Peyer's patch (tissue), 4 donors: Measurements from ENCODE around the gene RGS11. TPM values are rescaled to one million over a fixed set of nuclear protein-coding genes. Genes with fewer than 3 reads are reported as not detected.
"Not testable (repeated sequence)": the region's sequence is repeated elsewhere in the genome, so short reads cannot be mapped to it uniquely, and the experiment has no call there.

Experiments used
- DNase-seq, 3 donors: peaks; one replicate each; pipeline ENCODE4 v3.0.0-alpha.2; 2017 to 2019
- H3K27ac ChIP-seq, 4 donors: fragments of 200-600 bp; sonication (generic); one replicate each; pipeline ENCODE4 v1.5.1; 2016 to 2019
- H3K27me3 ChIP-seq, 2 donors: fragments of 200-600 bp; sonication (generic); one replicate each; pipeline ENCODE4 v1.5.1; 2019
- H3K36me3 ChIP-seq, 3 donors: fragments of 200-600 bp; sonication (generic); one replicate each; pipeline ENCODE4 v1.5.1; 2016 to 2019
- H3K4me1 ChIP-seq, 4 donors: fragments of 200-600 bp; sonication (generic); one replicate each; pipeline ENCODE4 v1.5.1; 2016 to 2019
- H3K4me3 ChIP-seq, 4 donors: fragments of 200-600 bp; sonication (generic); 1 replicate in 3 of 4; 2 replicates in 1 of 4; pipeline ENCODE4 v1.5.1; 2016 to 2019; ENCODE audit warnings: mild to moderate bottlenecking in 1 of 4
- H3K9me3 ChIP-seq, 4 donors: fragments of 200-600 bp; sonication (generic); one replicate each; pipeline ENCODE4 v1.5.1; 2016 to 2019; ENCODE audit warnings: mild to moderate bottlenecking in 1 of 4
- POLR2A ChIP-seq, 2 donors: fragments of 450-650 bp; IDR thresholded peaks; one replicate each; pipeline ENCODE4 v1.5.1; 2017; ENCODE audit warnings: antibody characterized with exemption in 2 of 2, mild to moderate bottlenecking in 2 of 2, moderate library complexity in 2 of 2
- total RNA-seq, 4 donors: library from RNA; depleted of rRNA; stranded (reverse); fragments of >200 nt; gene quantifications; one replicate each; pipeline ENCODE4 v1.1.0, GENCODE V29; 2016
- TF ChIP-seq, protein P1 (sequence below), 6 experiments: fragments of 450-650 bp in 4 of 6; fragments of 200-600 bp in 2 of 6; sonication (generic) in 1 of 6; IDR thresholded peaks; one replicate each; pipeline ENCODE4 v1.5.1; 2017 to 2019; ENCODE audit warnings: antibody characterized with exemption in 6 of 6, mild to moderate bottlenecking in 3 of 6, moderate library complexity in 1 of 6

RGS11 gene
- total RNA-seq, 4 donors from 2014 or later = 6.1 to 16.5 (median 11.4) TPM

DNA sequence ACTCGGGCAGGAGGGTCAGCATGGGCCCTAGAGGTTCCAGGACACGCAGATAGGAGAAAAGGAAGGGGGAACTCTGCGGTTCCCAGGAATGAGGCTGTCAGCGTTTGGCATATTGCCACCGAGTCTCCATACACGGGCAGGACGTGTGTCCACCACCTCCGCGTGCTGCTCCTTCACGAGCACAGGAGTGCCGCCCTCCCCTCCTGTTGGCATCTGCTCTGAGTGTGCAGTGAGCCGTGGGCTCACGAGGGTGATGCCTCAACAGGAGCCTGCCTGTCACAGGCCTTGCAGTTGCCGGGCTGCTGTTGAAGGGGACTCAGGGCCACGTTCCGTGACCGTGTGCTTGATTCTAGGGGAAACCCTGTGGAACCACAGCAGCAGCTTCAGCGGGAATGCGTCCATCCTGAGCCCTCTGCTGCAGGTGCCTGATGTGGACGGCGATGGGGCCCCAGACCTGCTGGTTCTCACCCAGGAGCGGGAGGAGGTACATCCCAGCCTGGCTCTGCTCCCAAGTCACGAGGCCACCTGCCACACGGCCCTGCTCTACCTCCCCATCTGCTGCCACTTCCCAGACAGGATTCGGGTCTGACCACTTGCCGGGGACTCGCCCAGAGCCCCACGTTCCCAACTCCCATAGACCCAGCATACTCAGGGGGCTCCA lies 14.6 kb downstream of the RGS11 start:
- DNase-seq = no peak
- TF ChIP-seq POLR2A (IDR thresholded peaks at IDR 0.05) = no peak
- TF ChIP-seq, protein P1, sequence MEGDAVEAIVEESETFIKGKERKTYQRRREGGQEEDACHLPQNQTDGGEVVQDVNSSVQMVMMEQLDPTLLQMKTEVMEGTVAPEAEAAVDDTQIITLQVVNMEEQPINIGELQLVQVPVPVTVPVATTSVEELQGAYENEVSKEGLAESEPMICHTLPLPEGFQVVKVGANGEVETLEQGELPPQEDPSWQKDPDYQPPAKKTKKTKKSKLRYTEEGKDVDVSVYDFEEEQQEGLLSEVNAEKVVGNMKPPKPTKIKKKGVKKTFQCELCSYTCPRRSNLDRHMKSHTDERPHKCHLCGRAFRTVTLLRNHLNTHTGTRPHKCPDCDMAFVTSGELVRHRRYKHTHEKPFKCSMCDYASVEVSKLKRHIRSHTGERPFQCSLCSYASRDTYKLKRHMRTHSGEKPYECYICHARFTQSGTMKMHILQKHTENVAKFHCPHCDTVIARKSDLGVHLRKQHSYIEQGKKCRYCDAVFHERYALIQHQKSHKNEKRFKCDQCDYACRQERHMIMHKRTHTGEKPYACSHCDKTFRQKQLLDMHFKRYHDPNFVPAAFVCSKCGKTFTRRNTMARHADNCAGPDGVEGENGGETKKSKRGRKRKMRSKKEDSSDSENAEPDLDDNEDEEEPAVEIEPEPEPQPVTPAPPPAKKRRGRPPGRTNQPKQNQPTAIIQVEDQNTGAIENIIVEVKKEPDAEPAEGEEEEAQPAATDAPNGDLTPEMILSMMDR (IDR thresholded peaks at IDR 0.05) = no peak
- Histone ChIP-seq H3K9me3 (no peaks in the 10 kb centered on the region), H3K27ac (no peak overlapping the region), H3K27me3 (no peaks in the 10 kb centered on the region), H3K4me1 (peaks cover 0 to 9% (median 0%) of the 10 kb centered on the region in 4 donors), H3K36me3 (peaks cover 0 to 67% (median 0%) of the 10 kb centered on the region in 3 donors), H3K4me3 (no peak overlapping the region)

DNA sequence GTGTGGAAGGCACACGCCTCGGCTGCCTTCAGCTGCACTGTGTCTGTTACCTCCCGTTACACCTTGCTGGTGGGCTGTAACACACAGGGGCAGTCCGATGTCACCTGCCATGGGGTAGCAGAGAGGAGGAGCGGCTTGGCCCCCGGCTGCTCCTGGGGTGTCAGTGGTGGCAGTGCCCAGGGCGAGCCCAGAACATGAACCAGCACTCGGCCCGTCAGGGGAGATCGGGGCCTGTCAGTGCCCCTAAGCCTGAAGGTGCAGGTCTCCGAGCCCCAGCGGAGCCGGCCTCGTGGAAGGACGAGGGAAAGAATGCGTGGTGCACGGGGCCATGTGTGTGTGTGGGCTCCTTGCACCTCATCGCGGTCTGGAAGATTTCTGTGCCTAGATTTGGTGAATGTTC lies 15.4 kb downstream of the RGS11 start:
- H3K27ac ChIP-seq = no peak overlapping the region
- peaks cover 0 to under 1% (median 0%) of the 10 kb centered on the region in 4 donors for H3K4me1 ChIP-seq
- TF ChIP-seq, protein P1 (IDR thresholded peaks at IDR 0.05) = no peak
- no peak for TF ChIP-seq POLR2A (IDR thresholded peaks at IDR 0.05)
- no peak overlapping the region for H3K4me3 ChIP-seq
- no peaks in the 10 kb centered on the region for H3K27me3 ChIP-seq
- no peaks in the 10 kb centered on the region for H3K9me3 ChIP-seq
- DNase-seq = no peak
- peaks cover 0 to 75% (median 0%) of the 10 kb centered on the region in 3 donors for H3K36me3 ChIP-seq

DNA sequence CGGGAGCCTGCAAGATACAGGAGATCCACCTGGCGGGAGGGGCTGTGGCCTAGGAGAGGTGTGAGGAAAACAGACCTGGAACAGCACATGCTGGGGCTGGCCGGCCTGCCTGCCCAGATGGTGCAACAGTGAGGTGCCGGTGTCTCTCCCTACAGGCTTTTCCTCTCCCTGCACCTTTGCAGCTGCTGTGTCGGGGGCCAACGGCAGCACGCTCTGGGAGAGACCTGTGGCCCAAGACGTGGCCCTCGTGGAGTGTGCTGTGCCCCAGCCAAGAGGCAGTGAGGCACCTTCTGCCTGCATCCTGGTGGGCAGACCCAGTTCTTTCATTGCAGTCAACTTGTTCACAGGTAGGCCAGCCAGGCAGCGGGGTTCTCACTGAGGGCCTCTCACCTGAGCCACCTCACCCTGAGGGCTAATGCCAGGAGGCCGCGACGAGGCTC lies 15.9 kb downstream of the RGS11 start:
- H3K9me3 ChIP-seq = no peaks in the 10 kb centered on the region
- no peak overlapping the region for H3K4me3 ChIP-seq
- TF ChIP-seq, protein P1 (IDR thresholded peaks at IDR 0.05) = no peak
- TF ChIP-seq POLR2A (IDR thresholded peaks at IDR 0.05) = no peak
- no peak overlapping the region for H3K27ac ChIP-seq
- no peak for DNase-seq
- H3K4me1 ChIP-seq = no peaks in the 10 kb centered on the region
- peaks cover 0 to 76% (median 0%) of the 10 kb centered on the region in 3 donors for H3K36me3 ChIP-seq
- no peaks in the 10 kb centered on the region for H3K27me3 ChIP-seq

DNA sequence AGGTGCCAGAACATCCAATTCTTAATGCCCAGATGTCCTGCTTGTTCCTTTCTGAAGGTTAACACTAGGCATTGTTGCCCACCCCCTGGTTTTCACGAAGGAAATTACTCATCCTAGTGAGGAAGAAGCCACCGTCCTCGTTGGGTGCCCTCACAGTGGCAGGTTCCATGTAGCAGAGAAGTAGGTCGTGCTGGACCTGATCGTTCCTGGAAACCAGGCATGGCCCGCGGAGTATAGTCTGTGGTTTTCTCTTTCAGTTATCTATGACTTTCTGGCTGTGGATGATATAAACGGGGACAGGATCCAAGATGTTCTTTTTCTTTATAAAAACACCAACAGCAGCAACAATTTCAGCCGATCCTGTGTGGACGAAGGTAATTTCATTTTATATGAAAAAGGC lies 16.5 kb downstream of the RGS11 start:
- Histone ChIP-seq H3K27ac (no peak overlapping the region), H3K27me3 (no peaks in the 10 kb centered on the region), H3K4me3 (no peak overlapping the region), H3K9me3 (no peaks in the 10 kb centered on the region), H3K4me1 (no peaks in the 10 kb centered on the region), H3K36me3 (peaks cover 0 to 76% (median 0%) of the 10 kb centered on the region in 3 donors)
- DNase-seq = no peak
- no peak for TF ChIP-seq POLR2A (IDR thresholded peaks at IDR 0.05)
- TF ChIP-seq, protein P1 (IDR thresholded peaks at IDR 0.05) = no peak

DNA sequence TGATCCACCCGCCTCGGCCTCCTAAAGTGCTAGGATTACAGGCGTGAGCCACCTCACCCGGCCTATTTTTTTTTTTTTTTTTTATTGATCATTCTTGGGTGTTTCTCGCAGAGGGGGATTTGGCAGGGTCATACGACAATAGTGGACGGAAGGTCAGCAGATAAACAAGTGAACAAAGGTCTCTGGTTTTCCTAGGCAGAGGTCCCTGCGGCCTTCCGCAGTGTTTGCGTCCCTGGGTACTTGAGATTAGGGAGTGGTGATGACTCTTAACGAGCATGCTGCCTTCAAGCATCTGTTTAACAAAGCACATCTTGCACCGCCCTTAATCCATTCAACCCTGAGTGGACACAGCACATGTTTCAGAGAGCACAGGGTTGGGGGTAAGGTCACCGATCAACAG lies 17.7 kb downstream of the RGS11 start:
- H3K9me3 ChIP-seq, H3K4me3 ChIP-seq, H3K27ac ChIP-seq, DNase-seq, H3K4me1 ChIP-seq, H3K27me3 ChIP-seq: not testable (repeated sequence)
- peaks cover 0 to 66% (median 0%) of the 10 kb centered on the region in 3 donors for H3K36me3 ChIP-seq

DNA sequence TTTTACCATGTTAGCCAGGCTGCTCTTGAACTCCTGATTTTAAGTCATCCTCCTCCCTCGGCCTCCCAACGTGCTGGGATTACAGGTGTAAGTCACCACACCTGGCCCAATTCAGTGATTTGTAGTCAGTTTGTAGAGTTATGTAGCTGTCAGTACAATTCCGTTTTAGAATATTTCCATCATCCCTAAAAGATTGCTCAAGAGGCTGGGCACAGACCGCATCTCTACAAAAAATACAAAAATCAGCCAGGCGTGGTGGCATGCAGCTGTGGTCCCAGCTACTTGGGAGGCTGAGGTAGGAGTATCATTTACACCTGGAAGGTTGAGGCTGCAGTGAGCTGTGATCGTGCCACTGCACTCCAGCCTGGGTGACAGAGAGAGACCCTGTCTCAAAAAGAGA lies 20.6 kb downstream of the RGS11 start:
- peaks cover 0 to 16% (median 4%) of the 10 kb centered on the region in 4 donors for H3K4me1 ChIP-seq
- peaks cover 0 to 50% (median 0%) of the 10 kb centered on the region in 3 donors for H3K36me3 ChIP-seq
- H3K4me3 ChIP-seq = peak overlapping the region in 1 of 4 donors; percentile 1
- no peak for DNase-seq
- no peak overlapping the region for H3K27ac ChIP-seq
- no peaks in the 10 kb centered on the region for H3K9me3 ChIP-seq
- no peak for TF ChIP-seq POLR2A (IDR thresholded peaks at IDR 0.05)
- TF ChIP-seq, protein P1 (IDR thresholded peaks at IDR 0.05) = no peak
- no peaks in the 10 kb centered on the region for H3K27me3 ChIP-seq
